HT1080 (cell line): Measurements from ENCODE around the gene CLPTM1. TPM values are rescaled to one million over a fixed set of nuclear protein-coding genes. Genes with fewer than 3 reads are reported as not detected.

Experiments
- total RNA-seq: library from RNA; depleted of rRNA; stranded (reverse); fragments of >200 nt; shearing (Covaris generic); gene quantifications from 2 replicates; pipeline ENCODE4 v1.2.3, GENCODE V29; 2014; rRNA removed

Gene CLPTM1
- total RNA-seq, 1 experiment from 2014 or later = 51.5 TPM

Other genes starting within 250 kb of the CLPTM1 start
- gene BCL3, start 206.7 kb upstream of the CLPTM1 start, total RNA-seq = 4.0 and 5.2 TPM in 2 replicates
- gene CBLC, start 177.5 kb upstream of the CLPTM1 start, total RNA-seq = 0.33 TPM in 1 of 2 replicates, not detected in the other
- 2.0 and 3.9 TPM in 2 replicates for gene BCAM, start 146.3 kb upstream of the CLPTM1 start, total RNA-seq
- 131 and 151 TPM in 2 replicates for gene NECTIN2, start 109.1 kb upstream of the CLPTM1 start, total RNA-seq
- gene TOMM40, start 64.1 kb upstream of the CLPTM1 start, total RNA-seq = 230 and 243 TPM in 2 replicates
- 1.4 and 1.9 TPM in 2 replicates for gene APOE, start 49.6 kb upstream of the CLPTM1 start, total RNA-seq
- 0.37 and 2.7 TPM in 2 replicates for gene APOC1, start 40.8 kb upstream of the CLPTM1 start, total RNA-seq
- gene APOC4, start 13.1 kb upstream of the CLPTM1 start, total RNA-seq = not detected in 2 replicates
- gene APOC2, start 9.3 kb upstream of the CLPTM1 start, total RNA-seq = not detected in 2 replicates
- 3.2 TPM in 2 replicates for gene RELB, start 46.1 kb downstream of the CLPTM1 start, total RNA-seq
- 31.0 and 36.9 TPM in 2 replicates for gene CLASRP, start 83.7 kb downstream of the CLPTM1 start, total RNA-seq
- gene ZNF296, start 121.1 kb downstream of the CLPTM1 start, total RNA-seq = not detected in 2 replicates
- gene GEMIN7, start 123.9 kb downstream of the CLPTM1 start, total RNA-seq = 58.2 and 59.2 TPM in 2 replicates
- gene PPP1R37, start 137.8 kb downstream of the CLPTM1 start, total RNA-seq = 24.8 and 26.5 TPM in 2 replicates
- not detected in 2 replicates for gene NKPD1, start 205.6 kb downstream of the CLPTM1 start, total RNA-seq
- gene TRAPPC6A, start 222.9 kb downstream of the CLPTM1 start, total RNA-seq = 0.98 and 1.5 TPM in 2 replicates
- 1.5 and 5.0 TPM in 2 replicates for gene BLOC1S3, start 223.4 kb downstream of the CLPTM1 start, total RNA-seq